Neural cell (in vitro differentiated cells): Measurements from ENCODE around the gene MYBPHL. TPM values are rescaled to one million over a fixed set of nuclear protein-coding genes. Genes with fewer than 3 reads are reported as not detected.

ENCODE experiments used
- H2AFZ ChIP-seq: fragments of 200-600, 300-800 bp; sonication (generic), shearing (Covaris generic); 2 replicates; pipeline ENCODE4 v1.6.0; 2014; ENCODE audit warnings: low read depth, mild to moderate bottlenecking, antibody characterized with exemption, low read length, moderate library complexity
- H3F3A ChIP-seq: fragments of 200-600 bp; shearing (Covaris generic); 2 replicates; pipeline ENCODE4 v1.6.1; 2016; ENCODE audit warnings: mild to moderate bottlenecking, moderate library complexity, mixed read lengths, antibody characterized with exemption, low read length; ENCODE audit not compliant: insufficient read depth, poor library complexity, severe bottlenecking
- H3K27ac ChIP-seq: fragments of 200-600, 300-800 bp; sonication (generic), shearing (Covaris generic); 2 replicates; pipeline ENCODE4 v1.5.1; 2014; ENCODE audit warnings: mild to moderate bottlenecking, low read length, moderate library complexity
- H3K27me3 ChIP-seq: fragments of 300-800, 200-600 bp; sonication (generic), shearing (Covaris generic); 2 replicates; pipeline ENCODE4 v1.6.0; 2014; ENCODE audit warnings: mild to moderate bottlenecking, low read depth, low read length, moderate library complexity; ENCODE audit not compliant: insufficient read depth
- H3K36me3 ChIP-seq: fragments of 300-800, 200-600 bp; sonication (generic), shearing (Covaris generic); 2 replicates; pipeline ENCODE4 v1.5.1; 2014; ENCODE audit warnings: mild to moderate bottlenecking, antibody characterized with exemption, low read length, moderate library complexity; ENCODE audit not compliant: insufficient read depth
- H3K4me2 ChIP-seq: fragments of 300-800, 200-600 bp; sonication (generic), shearing (Covaris generic); 2 replicates; pipeline ENCODE4 v1.6.0; 2014; ENCODE audit warnings: mild to moderate bottlenecking, low read length
- H3K4me3 ChIP-seq: fragments of 300-800, 200-600 bp; sonication (generic), shearing (Covaris generic); 2 replicates; pipeline ENCODE4 v1.5.1; 2014; ENCODE audit warnings: mild to moderate bottlenecking, low read length, moderate library complexity
- H3K79me2 ChIP-seq: fragments of 200-600 bp; shearing (Covaris generic); replicated peaks from 2 replicates; pipeline ENCODE4 v1.6.0; 2014; ENCODE audit warnings: mild to moderate bottlenecking, low read length, moderate library complexity; ENCODE audit not compliant: insufficient read depth
- H3K9ac ChIP-seq: fragments of 300-800, 200-600 bp; sonication (generic), shearing (Covaris generic); 2 replicates; pipeline ENCODE4 v1.6.1; 2016; ENCODE audit warnings: mild to moderate bottlenecking, low read length, mixed read lengths
- H3K9me2 ChIP-seq: fragments of 200-600 bp; shearing (Covaris generic); 2 replicates; pipeline ENCODE4 v1.6.1; 2016; ENCODE audit warnings: mild to moderate bottlenecking, low read length, mixed read lengths; ENCODE audit not compliant: insufficient read depth
- H3K9me3 ChIP-seq: fragments of 200-600, 300-800 bp; sonication (generic), shearing (Covaris generic); 2 replicates; pipeline ENCODE4 v1.6.1; 2016; ENCODE audit warnings: mild to moderate bottlenecking, mixed run types, low read length, moderate library complexity, mixed read lengths
- H4K20me1 ChIP-seq: fragments of 200-600 bp; shearing (Covaris generic); 2 replicates; pipeline ENCODE4 v1.6.1; 2016; ENCODE audit warnings: mild to moderate bottlenecking, mixed run types; ENCODE audit not compliant: insufficient read depth
- CTCF ChIP-seq: fragments of 450-650 bp; IDR thresholded peaks from 2 replicates; pipeline ENCODE4 v1.5.1; 2014; ENCODE audit warnings: antibody characterized with exemption, mild to moderate bottlenecking, moderate library complexity; ENCODE audit not compliant: poor library complexity, severe bottlenecking
- EP300 ChIP-seq: fragments of 450-650 bp; conservative IDR thresholded peaks from 2 replicates; pipeline ENCODE4 v1.6.1; 2014; ENCODE audit warnings: antibody characterized with exemption, mild to moderate bottlenecking, moderate library complexity; ENCODE audit not compliant: poor library complexity, severe bottlenecking
- EZH2 ChIP-seq: fragments of 200-600, 300-800 bp; shearing (Covaris generic), sonication (generic); IDR thresholded peaks from 2 replicates; pipeline ENCODE4 v1.6.1; 2014; ENCODE audit warnings: antibody characterized with exemption, low read length, borderline replicate concordance, mild to moderate bottlenecking; ENCODE audit not compliant: insufficient read depth, poor library complexity, severe bottlenecking
- MXI1 ChIP-seq: fragments of 450-650 bp; conservative IDR thresholded peaks from 2 replicates; pipeline ENCODE4 v1.6.1; 2014; ENCODE audit warnings: antibody characterized with exemption, mild to moderate bottlenecking; ENCODE audit not compliant: poor library complexity, severe bottlenecking
- POLR2AphosphoS5 ChIP-seq: IDR thresholded peaks from 2 replicates; pipeline ENCODE4 v1.6.1; 2012
- RAD21 ChIP-seq: fragments of 450-650 bp; conservative IDR thresholded peaks from 2 replicates; pipeline ENCODE4 v1.6.1; 2014; ENCODE audit warnings: antibody characterized with exemption, mild to moderate bottlenecking, moderate library complexity
- REST ChIP-seq: IDR thresholded peaks from 2 replicates; pipeline ENCODE4 v1.6.1; 2012; ENCODE audit warnings: borderline replicate concordance
- SMC3 ChIP-seq: fragments of 450-650 bp; conservative IDR thresholded peaks from 2 replicates; pipeline ENCODE4 v1.6.1; 2014; ENCODE audit warnings: antibody characterized with exemption, mild to moderate bottlenecking, moderate library complexity; ENCODE audit not compliant: poor library complexity
- TAF1 ChIP-seq: IDR thresholded peaks from 2 replicates; pipeline ENCODE4 v1.6.1; 2012; ENCODE audit warnings: low read depth
- polyA plus RNA-seq: library from polyadenylated mRNA; depleted of rRNA; stranded (reverse); fragments of >200 nt; gene quantifications from 2 replicates; pipeline ENCODE4 v1.2.3, GENCODE V29; 2014

The MYBPHL gene
- polyA plus RNA-seq, 1 donor from 2014 or later: 1.6 TPM

GRCh38 chr1:109301874-109302273 lies 4.9 kb downstream of the MYBPHL start (continued):
- no peak for TF ChIP-seq CTCF

- H4K20me1 ChIP-seq: no peaks in the 10 kb centered on the region
- no peaks in the 10 kb centered on the region for H3F3A ChIP-seq
- no peak overlapping the region for H3K4me3 ChIP-seq
- TF ChIP-seq SMC3 (no peak), EZH2 (no peak), CTCF (no peak), TAF1 (no peak), POLR2AphosphoS5 (no peak), REST (no peak), RAD21 (no peak), EP300 (no peak), MXI1 (no peak)
- no peaks in the 10 kb centered on the region for H3K27me3 ChIP-seq
- H3K27ac ChIP-seq: no peak overlapping the region
- no peak overlapping the region for H2AFZ ChIP-seq
- H3K36me3 ChIP-seq: no peaks in the 10 kb centered on the region
- no peaks in the 10 kb centered on the region for H3K9me2 ChIP-seq
- H3K9ac ChIP-seq: no peak overlapping the region
- no peaks in the 10 kb centered on the region for H3K79me2 ChIP-seq
- H3K9me3 ChIP-seq: no peaks in the 10 kb centered on the region
- H3K4me2 ChIP-seq: no peak overlapping the region
Measured at GRCh38 chr1:109300650-109301151, 6.1 kb downstream of the MYBPHL start.
